Ovary (tissue), 9 donors: Measurements from ENCODE around the gene CPT1B. TPM values are rescaled to one million over a fixed set of nuclear protein-coding genes. Genes with fewer than 3 reads are reported as not detected.

Experiments
- DNase-seq, 5 donors: peaks; one replicate each; pipeline ENCODE4 v3.0.0-alpha.2; 2019 to 2020
- H3K27ac ChIP-seq, 2 donors: fragments of 200-600 bp; one replicate each; pipeline versions ENCODE4 v1.5.1 to v1.8.0; 2019 to 2022
- H3K27me3 ChIP-seq: fragments of 200-600 bp; one replicate; pipeline ENCODE4 v1.8.0; 2022
- H3K36me3 ChIP-seq: fragments of 200-600 bp; sonication (generic); one replicate; pipeline ENCODE4 v1.5.1; 2019
- H3K4me1 ChIP-seq: one replicate; pipeline ENCODE4 v1.8.1; 2013; ENCODE audit warnings: mild to moderate bottlenecking, moderate library complexity; ENCODE audit not compliant: insufficient read depth
- H3K4me3 ChIP-seq: fragments of 200-600 bp; sonication (generic); one replicate; pipeline ENCODE4 v1.5.1; 2017
- H3K9me3 ChIP-seq, 2 donors: fragments of 200-600 bp in 1 of 2; sonication (generic) in 1 of 2; one replicate each; pipeline versions ENCODE4 v1.5.1 to v1.8.1; 2013 to 2019; ENCODE audit warnings: mild to moderate bottlenecking in 1 of 2, moderate library complexity in 1 of 2
- CTCF ChIP-seq, 3 donors: fragments of 450-650 bp in 2 of 3; fragments of 200-600 bp in 1 of 3; IDR thresholded peaks; one replicate each; pipeline versions ENCODE4 v1.5.1 to v1.8.0; 2016 to 2022; ENCODE audit warnings: antibody characterized with exemption in 3 of 3, mild to moderate bottlenecking in 1 of 3
- EP300 ChIP-seq: sonication (generic); formaldehyde crosslinking; IDR thresholded peaks from one replicate; pipeline ENCODE4 v1.6.1; 2017; ENCODE audit warnings: antibody characterized with exemption
- POLR2A ChIP-seq: fragments of 450-650 bp; IDR thresholded peaks from one replicate; pipeline ENCODE4 v1.6.1; 2017; ENCODE audit warnings: antibody characterized with exemption, mild to moderate bottlenecking, moderate library complexity
- WGBS, 3 donors: extraction: QIAGEN DNeasy Blood & Tissue Kit in 1 of 3; methylation state at CpG; one replicate each; pipeline versions ENCODE4 v1.1.5 to v1.1.7; 2013 to 2017; 5-methylcytosine and 5-hydroxymethylcytosine counted together
- intact Hi-C, 4 donors: fragments of 100-400 bp; cut with DNase I; formaldehyde crosslinking; loops; one replicate each; pipeline versions ENCODE4 v1.11.0 to v1.15.1; 2022 to 2023
- polyA plus RNA-seq, 2 donors: library from polyadenylated mRNA; stranded (reverse); fragments of 200-250 nt in 1 of 2; fragments of 350-450 nt in 1 of 2; fragmentation: Illumina TruSeq in 1 of 2; extraction: RNeasy Lipid Tissue Mini Kit (QIAGEN cat#74804) in 1 of 2; gene quantifications; one replicate each; pipeline ENCODE4 v1.2.3, GENCODE V29; 2013 to 2014
- total RNA-seq, 7 donors: library from RNA; depleted of rRNA in 2 of 7; stranded (reverse); fragments of >200 nt in 2 of 7; fragmentation: NEBNext Ultra II Directional in 3 of 7; extraction: Animal tissue kit (Norgen Biotek cat#: 25700) in 3 of 7; gene quantifications; one replicate each; pipeline versions ENCODE4 v1.1.0 to v1.2.4, GENCODE V29; 2016 to 2023
- donor health status: DM: no; HTN: no; CAD: no; lungs with moderate emphysema.
- donor health status: DM: no; HTN: no; CAD: no.
- donor health status: Bipolar disorder and iron deficiency.
- donor health status: DM: yes; HTN: yes; CAD: no.
- donor health status: DM: no; HTN: no; CAD: no.
- donor health status: DM: yes; HTN: yes; CAD: no.

Gene CPT1B
- total and polyA plus RNA-seq, 9 donors = 2.5 to 10.6 (median 4.4) TPM

GRCh38 chr22:50526108-50526833 is 52.0 kb downstream of the CPT1B start:
- intact Hi-C loops = loop anchor here in 2 of 4 donors (10.0 kb wide), 2 partner anchors 271 to 281 kb away; partner anchors contain the start of genes HDAC10 (in 1 of the 2) and TUBGCP6 (in 1 of the 2)
- peak; percentile 74 to 86 (median 85) for DNase-seq
- peaks cover 21% of the 10 kb centered on the region for H3K4me1 ChIP-seq
- H3K36me3 ChIP-seq = no peaks in the 10 kb centered on the region
- peaks cover 2% of the 10 kb centered on the region for H3K27me3 ChIP-seq
- H3K9me3 ChIP-seq = no peaks in the 10 kb centered on the region
- peak overlapping the region; percentile 29 to 87 for H3K27ac ChIP-seq
- peak in 2 of 3 donors; percentile 6 to 50 for TF ChIP-seq CTCF (IDR thresholded peaks at IDR 0.05)
- TF ChIP-seq EP300 = no peak
- peak overlapping the region; percentile 55 for H3K4me3 ChIP-seq
- 1 to 2% (median 1%) methylated on average over 56 to 77 of the region's 77 CpGs for WGBS, 3 donors

- TF ChIP-seq EP300 (no peak), CTCF (IDR thresholded peaks at IDR 0.05) (no peak), POLR2A (no peak)
- intact Hi-C loops = loop anchor here in 2 of 4 donors (10.0 kb wide), 2 partner anchors 271 to 281 kb away; partner anchors contain the start of genes HDAC10 (in 1 of the 2) and TUBGCP6 (in 1 of the 2)
- Histone ChIP-seq H3K27ac (peak overlapping the region; percentile 29 to 87), H3K36me3 (no peaks in the 10 kb centered on the region), H3K9me3 (no peaks in the 10 kb centered on the region), H3K4me1 (peaks cover 17% of the 10 kb centered on the region), H3K4me3 (peak overlapping the region; percentile 55), H3K27me3 (no peaks in the 10 kb centered on the region)
- DNase-seq = no peak
- 0% methylated on average over 3 to 33 of the region's 33 CpGs for WGBS, 3 donors
Measured at GRCh38 chr22:50525858-50526107, 52.4 kb downstream of the CPT1B start.

GRCh38 chr22:50525104-50525857 is 52.9 kb downstream of the CPT1B start, which contains the start of gene SCO2:
TSS of gene SCO2 (minus strand) at chr22:50525598. CDS start at chr22:50524411, 1,187 bp downstream.
- TF ChIP-seq CTCF (IDR thresholded peaks at IDR 0.05) = peak; percentile 14 to 65 (median 58)
- peak; percentile 56 for TF ChIP-seq POLR2A
- TF ChIP-seq EP300 = no peak
- H3K27ac ChIP-seq = peak within 1 kb of the TSS; percentile 29 to 87
- no peaks in the 10 kb centered on the region for H3K27me3 ChIP-seq
- 0% methylated on average over 56 to 84 of the region's 84 CpGs for WGBS, 3 donors
- no peaks in the 10 kb centered on the region for H3K9me3 ChIP-seq
- intact Hi-C loops = loop anchor here in 2 of 4 donors (10.0 kb wide), 2 partner anchors 270 to 280 kb away; partner anchors contain the start of genes HDAC10 (in 1 of the 2) and TUBGCP6 (in 1 of the 2)
- peak; percentile 96 to 98 (median 98) for DNase-seq
- H3K4me1 ChIP-seq = peaks cover 13% of the 10 kb centered on the region
- H3K36me3 ChIP-seq = no peaks in the 10 kb centered on the region
- H3K4me3 ChIP-seq = peak within 1 kb of the TSS; percentile 55

GRCh38 chr22:50524676-50525103 is 53.5 kb downstream of the CPT1B start:
- intact Hi-C loops = loop anchor here in 2 of 4 donors (10.0 kb wide), 2 partner anchors 270 to 280 kb away; partner anchors contain the start of genes HDAC10 (in 1 of the 2) and TUBGCP6 (in 1 of the 2)

More at GRCh38 chr22:50524676-50525103, 53.5 kb downstream of the CPT1B start:
- WGBS, 3 donors = 5 to 8% (median 7%) methylated on average over 19 of the region's 19 CpGs
- TF ChIP-seq EP300 (no peak), CTCF (IDR thresholded peaks at IDR 0.05) (no peak), POLR2A (no peak)
- Histone ChIP-seq H3K36me3 (no peaks in the 10 kb centered on the region), H3K4me1 (peaks cover 12% of the 10 kb centered on the region), H3K9me3 (no peaks in the 10 kb centered on the region), H3K4me3 (peak overlapping the region; percentile 55), H3K27ac (peak overlapping the region in 1 of 2 donors; percentile 87), H3K27me3 (no peaks in the 10 kb centered on the region)
- no peak for DNase-seq
